HG02938 (cell line): ENCODE measurements around the gene CIITA.
A peak's percentile ranks its signal among the peaks of the same experiment; 100 is the strongest.
"Not testable (repeated sequence)": the region's sequence is repeated elsewhere in the genome, so short reads cannot be mapped to it uniquely, and the experiment has no call there.

ENCODE experiments used
- ATAC-seq: cut with Tn5 transposase; IDR thresholded peaks from one replicate; pipeline ENCODE4 v1.9.1; 2021; ENCODE audit warnings: mild to moderate bottlenecking, moderate library complexity; ENCODE audit not compliant: unreplicated experiment

CIITA gene

DNA sequence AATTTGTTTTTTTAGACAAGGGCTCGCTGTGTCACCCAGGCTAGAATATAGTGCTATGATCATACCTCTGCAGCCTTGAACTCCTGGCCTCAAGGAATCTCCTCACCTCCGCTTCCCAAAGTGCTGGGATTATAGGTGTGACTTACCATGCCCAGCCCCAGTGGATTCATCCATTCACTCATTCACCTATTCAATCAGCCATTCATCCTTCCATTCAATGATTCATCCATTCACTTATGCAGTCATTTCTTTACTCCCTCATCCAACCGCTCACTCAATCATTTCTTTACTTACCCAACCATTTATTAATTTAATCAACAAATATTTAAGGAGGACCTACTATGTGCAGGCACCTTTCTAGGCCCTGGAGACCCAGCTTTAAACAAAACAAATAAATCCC is 39.5 kb downstream of the CIITA start:
- ATAC-seq: no peak

DNA sequence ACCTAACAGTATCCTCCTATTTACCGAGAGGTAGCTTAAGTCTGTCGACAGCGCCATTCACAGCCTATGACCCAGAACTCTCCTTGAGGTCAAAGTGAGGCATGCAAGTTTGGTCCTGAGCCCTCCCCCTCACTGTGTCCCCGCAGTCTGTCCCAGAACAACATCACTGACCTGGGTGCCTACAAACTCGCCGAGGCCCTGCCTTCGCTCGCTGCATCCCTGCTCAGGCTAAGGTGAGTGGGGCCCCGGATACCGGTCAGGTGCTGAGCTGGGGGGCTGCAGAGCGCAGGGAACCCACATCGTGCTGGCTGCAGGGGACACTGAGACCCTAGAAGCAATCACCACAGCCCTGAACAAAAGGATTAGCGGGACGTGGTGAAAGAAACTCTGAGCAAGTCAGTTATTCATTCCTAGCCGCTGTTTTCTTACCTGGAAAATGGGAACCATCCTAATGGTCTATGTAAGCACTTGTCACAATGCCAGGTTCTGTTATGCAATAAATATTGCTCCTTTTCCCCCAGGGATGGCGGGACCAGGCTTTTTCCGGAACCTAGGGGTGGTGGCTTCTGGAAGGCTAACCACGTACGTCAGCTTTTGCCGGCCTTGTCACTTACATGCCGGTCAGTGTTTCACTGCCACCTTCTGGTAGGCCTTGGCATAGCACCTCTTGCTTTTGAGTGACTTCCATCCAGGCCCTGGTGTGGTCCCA is 41.4 kb downstream of the CIITA start:
- peak; percentile 58 for ATAC-seq

DNA sequence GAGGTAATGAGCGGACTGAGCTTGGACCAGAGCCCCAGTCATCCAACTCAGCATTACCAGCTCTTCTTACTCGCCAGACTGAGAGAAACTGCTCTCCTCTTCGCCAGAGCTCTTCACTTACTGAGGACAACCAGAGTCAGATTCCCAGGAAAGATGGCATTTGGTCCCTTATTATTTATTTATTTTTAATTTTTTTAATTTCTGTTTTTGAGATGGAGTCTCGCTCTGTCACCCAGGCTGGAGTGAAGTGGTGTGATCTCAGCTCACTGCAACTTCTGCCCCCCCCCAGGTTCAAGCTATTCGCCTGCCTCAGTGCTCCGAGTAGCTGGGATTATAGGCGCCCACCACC is 42.0 kb downstream of the CIITA start:
- ATAC-seq: no peak

DNA sequence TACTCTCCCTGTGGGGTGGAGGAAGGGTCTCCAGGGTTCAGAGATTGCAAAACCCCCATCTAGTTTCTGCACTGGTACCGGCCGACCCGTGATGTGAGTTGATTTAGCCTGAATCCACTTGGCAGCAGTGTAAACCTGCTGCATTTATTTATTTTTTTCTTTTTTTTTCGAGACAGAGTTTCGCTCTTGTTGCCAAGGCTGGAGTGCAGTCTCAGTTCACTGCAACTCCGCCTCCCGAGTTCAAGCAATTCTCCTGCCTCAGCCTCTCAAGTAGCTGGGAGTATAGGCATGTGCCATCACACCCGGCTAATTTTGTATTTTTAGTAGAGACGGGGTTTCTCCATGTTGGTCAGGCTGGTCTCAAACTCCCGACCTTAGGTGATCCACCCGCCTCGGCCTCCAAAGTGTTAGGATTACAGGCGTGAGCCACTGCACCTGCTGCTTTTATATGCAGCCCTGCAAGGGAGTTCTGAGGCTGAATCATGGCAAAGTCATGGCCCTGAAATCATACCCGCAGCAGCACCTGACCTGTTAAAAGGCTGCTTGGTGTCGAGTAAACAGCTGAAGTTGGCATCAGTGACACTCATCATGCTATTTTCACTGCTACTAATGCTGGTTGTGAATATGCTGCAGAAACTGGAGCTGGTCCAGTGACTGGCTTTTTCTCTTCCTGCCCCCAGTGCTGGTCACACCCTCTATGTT is 43.9 kb downstream of the CIITA start:
- no peak for ATAC-seq

DNA sequence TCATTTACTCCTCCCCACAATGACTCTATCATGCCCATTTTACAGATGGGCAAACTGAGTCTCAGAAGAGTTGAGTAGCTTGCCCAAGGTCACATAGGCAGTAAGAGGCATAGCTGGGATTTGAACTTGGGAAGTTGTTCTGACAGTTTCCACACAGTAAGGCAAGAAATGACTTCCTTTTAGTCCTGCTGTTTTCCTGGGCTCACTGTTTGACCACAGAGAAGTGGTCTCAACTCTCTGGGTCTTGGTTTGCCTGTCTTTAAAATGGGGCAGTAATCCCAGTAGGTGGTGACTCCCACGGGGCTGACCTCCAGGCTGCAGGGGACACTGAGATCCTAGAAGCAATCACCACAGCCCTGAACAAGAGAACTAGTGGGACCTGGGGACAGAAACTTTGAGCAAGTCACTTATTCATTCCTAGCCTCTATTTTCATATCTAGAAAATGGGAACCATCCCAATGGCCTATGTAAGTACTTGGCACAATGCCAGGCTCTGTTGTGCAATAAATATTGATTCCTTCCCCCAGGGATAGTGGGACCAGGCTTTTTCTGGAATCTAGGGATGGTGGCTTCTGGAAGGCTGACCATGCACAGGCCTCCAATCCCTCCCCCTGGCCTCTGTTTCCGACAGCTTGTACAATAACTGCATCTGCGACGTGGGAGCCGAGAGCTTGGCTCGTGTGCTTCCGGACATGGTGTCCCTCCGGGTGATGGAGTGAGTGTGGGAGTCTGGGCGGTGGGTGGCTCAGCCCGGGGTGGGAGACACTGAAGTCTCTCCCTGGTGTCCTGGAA is 44.7 kb downstream of the CIITA start:
- ATAC-seq: no peak

DNA sequence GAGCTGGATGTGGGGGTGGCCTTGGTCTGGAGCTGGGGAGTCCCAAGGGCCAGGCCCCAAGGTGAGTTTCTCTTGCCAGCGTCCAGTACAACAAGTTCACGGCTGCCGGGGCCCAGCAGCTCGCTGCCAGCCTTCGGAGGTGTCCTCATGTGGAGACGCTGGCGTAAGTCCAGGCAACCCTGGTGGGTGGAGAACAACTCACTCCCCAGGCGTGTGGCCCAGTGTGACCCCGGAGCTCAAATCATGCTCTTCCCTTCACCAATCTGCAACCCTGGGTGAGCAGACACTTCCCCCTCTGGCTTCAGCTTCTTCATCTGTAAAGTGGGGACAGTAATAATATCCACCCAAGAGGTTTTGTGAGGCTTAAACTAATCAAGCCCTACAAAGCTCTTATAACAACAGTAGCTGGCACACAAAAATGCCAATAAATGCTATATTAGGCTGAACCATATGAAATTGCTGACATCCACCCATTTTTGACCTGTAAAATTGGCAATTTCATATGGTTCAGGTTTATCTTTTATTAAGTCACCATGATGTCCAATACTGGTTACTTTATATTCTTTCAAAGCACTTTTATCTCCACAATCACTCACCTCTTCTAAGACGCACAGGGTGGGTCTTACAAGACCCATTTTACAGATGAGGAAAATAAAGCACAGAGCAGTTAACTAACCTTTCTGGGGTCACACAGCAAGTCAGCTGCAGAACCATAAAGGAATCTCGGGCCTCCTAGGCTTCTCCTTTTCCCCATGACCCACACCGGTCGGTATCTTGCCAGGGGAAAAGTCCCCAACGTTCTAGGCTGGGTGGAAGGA is 45.5 kb downstream of the CIITA start:
- no peak for ATAC-seq

DNA sequence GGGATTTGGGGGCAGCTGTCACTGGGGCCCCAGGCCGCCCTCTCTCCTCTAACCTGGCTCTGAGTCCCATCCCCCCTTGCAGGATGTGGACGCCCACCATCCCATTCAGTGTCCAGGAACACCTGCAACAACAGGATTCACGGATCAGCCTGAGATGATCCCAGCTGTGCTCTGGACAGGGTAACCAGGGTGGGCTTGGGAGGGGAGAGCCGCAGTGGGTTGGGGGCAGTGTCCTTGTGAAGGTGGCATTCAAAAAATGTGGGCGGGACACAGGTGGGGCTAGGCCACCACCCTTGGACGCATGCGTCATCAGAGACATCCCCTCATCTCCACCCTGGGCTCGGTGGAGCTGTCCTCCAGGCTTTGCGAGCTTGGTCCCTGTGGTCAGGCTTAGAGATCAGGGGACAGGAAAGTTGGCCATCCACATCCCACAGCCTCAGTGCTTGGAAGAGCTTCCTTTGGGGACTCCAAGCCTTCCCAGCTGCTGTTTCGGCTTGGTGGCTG is 46.2 kb downstream of the CIITA start:
- no peak for ATAC-seq

DNA sequence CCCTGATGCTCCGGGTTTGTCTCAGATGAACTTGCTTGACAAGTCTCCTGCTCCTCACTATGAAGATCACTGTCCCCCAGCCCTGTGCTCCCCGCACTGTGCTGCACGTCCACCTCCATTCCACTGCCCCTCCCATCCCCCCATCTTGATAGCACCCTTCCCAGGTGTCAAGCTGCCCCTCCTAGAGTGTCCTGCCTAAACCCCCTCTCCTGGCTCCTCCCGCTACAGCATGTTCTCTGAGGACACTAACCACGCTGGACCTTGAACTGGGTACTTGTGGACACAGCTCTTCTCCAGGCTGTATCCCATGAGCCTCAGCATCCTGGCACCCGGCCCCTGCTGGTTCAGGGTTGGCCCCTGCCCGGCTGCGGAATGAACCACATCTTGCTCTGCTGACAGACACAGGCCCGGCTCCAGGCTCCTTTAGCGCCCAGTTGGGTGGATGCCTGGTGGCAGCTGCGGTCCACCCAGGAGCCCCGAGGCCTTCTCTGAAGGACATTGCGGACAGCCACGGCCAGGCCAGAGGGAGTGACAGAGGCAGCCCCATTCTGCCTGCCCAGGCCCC is 46.7 kb downstream of the CIITA start:
- no peak for ATAC-seq

DNA sequence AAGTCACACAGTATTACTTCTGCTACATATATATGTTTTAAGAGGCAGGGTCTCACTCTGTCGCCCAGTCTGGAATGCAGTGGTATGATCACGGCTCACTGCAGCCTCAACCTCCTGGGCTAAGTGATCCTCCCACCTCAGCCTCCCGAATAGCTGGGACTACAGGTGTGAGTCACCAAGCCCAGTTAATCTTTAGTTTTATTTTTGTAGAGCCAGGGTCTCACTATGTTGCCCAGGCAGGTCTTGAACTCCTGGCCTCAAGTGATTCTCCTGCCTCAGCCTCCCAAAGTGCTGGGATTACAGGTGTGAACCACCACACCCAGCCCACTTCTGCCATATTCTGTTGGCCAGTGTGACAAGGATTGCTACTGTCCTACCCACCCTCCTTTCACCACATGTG is 48.3 kb downstream of the CIITA start:
- not testable (repeated sequence) for ATAC-seq

DNA sequence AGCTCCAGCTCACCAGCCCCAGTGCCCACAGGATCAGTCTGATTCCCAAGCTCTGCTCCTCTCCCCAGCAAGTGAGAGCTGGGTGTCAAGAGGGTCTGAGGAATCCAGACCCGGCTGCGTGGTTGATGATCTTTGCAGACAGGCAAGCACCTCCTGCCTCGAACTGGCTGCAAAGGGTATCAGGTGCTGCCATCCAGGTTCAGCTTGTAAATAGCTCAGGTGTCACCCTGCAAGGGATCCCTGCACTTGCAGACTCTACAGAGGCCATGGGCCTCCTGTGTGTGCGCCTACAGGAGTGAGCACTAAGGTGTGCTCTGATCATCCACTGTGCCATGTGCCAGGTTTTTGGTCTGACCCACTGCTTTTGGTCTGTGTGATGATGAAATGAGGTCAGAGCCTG is 49.1 kb downstream of the CIITA start:
- no peak for ATAC-seq

DNA sequence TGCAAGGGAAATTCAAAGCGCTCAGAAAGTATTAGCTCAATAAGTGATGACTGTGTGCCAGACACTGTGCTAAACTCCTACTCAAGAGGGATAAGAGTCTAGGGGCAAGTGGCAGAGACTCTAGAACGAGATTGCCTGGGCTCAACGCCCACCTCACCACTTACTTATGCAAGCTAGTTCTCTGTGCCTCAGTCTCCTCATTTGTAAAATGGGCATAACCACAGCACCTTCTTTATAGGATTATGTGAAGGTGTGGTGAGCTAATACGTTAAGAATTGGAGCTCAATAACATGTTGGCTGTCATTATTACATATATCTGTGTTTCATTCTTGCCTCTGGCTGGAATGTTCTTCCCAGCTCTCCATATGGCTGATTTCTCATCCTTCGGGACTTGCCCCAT is 49.9 kb downstream of the CIITA start:
- ATAC-seq: no peak

DNA sequence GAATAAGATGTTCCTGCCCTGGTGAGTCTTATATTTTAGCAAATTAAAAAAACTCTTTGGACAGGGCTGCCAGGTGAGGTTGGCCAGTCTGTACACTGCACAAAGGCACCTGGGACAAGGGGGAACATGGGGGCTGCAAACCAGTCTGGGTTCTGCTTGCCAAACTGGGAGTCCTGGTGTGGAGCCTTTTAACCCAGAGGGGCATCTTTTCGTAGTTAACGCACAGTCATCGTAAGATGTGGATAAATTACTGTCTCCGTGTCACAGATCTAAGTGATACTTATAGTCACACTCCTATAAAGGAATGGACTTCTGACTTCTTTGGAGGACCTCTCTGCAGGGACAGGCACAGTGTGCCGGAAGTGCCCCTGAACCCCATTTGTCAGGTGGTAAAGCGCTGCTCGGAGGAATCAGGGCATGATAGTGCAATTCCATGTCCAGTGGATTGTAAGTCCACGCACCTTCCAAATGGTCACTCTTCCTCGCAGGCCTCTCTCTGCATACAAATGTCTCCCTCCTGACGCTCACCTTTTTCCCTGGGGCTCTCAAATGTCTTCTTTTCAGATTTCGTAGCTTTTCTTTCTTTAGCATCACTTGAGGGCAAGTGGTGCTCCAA is 50.6 kb downstream of the CIITA start:
- ATAC-seq: no peak

DNA sequence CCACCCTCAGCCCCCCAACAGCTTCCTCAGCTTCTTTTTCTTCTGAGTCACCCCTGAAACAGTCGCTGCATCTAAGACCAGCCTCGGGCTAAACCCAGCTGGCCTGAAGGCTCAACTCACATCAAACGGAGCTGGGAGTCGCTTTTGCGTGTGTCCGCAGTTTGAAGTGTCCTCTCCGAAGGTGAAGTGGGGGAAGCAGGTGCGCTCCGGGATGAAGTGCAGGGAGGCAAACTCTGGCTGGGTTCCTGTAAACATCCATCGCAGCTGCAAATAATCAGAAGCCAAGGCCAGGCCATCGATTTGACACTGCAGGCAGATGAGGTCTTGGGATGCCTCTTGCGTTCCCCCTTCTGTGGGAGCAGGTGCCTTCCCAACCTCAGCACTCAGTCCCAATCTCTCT is 52.1 kb downstream of the CIITA start:
- ATAC-seq: not testable (repeated sequence)

DNA sequence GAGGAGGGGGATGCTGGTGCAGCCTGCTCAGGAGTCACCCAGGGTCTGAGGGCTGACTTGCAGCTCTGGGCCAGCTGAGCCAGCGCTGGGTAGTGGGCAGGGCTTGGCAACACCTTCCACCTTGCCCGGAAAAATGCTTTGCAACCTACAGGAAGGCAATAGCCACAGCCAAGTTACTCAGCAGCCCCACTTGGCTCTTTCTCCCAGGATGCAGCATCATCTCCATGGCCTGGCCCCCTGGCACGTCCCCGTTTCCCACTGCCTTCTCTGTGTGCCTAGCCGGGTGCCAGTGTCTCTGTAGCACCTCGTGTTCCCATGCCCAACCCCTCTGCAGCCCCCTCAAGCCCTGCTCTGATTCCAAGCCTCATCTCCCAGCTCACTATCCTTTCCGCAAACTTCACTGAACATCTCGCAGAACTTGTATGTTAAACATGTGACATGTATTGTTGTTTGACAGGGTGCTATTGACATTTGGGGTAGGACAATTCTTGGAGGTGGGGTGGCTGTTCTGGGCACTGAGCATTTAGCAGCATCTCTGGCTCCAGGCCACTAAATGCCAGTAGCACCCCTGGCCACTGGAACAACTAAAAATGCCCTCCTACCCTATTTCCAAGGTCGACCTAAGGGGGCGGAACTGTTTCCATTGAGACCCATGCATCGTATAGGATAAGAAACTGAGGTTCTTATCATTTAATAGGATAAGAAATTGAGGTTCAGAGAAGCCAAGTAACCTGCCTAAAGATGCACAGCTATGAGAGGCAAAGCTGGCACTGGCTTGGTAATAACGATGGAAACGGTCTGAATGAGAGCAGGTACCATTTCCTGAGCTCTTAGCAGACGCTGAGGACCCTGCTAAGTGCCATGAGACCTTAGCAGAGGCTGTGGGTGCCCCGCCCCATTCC is 53.1 kb downstream of the CIITA start:
- no peak for ATAC-seq

DNA sequence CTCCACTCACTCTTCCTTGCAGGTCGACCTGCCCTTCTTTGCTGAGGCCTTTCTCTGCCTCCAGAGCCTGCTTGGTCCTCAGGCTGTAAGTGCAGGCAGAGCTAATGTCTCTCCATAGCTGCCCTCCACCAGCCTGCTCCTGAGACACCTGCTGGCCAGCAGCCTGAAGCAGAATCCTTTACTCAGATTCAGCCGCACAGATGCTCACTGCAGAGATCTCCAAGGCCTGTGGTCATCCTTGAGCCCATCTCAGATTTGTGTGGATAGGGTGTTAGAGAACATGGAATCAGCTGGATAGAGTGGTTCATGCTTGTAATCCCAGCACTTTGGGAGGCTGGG is 53.7 kb downstream of the CIITA start:
- ATAC-seq: no peak

DNA sequence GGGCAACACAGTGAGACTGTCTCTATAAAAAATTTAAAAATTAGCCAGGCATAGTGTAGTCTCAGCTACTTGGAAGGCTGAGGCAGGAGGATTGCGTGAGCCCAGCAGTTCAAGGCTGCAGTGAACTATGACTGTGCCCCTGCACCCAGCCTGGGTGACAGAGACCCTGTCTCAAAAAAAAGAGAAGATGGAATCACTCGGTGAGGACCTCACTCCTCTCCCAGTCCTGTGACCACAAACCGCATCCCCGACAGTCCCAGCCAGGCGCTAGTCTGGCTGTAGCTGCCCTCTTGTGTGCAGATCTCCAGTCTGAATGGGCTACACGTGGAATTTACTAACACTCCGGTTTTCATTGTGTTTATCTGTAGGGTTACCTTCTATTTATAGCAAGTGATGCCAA is 54.1 kb downstream of the CIITA start:
- no peak for ATAC-seq

DNA sequence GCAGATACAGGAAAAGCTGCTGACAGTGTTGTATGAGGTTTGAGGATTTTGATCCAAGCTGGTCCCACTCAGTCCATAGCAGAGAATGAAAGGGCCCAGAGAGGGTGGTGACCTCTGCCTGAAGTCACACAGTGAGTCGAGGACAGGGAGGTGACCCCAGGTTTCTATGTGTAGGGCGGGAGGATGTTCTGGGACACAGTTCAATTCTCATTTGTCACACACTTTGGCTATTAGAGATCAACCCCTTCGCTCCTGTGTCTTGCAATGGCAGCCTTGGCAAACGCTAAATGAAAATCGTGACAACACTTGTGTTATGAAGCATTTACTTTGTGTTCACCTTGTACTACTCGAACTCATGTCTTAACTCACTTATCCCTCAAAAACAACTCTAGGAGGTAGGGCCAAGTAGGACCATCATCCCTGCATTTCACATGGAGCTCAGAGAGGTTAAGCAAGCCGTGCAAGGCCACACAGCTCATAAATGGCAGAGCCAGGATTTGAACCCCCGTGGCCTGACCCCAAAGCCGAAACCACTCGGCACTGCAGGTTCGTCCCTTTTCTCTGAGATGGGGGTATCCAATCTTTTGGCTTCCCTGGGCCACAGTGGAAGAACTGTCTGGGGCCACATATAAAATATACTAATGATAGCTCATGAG is 55.1 kb downstream of the CIITA start:
- no peak for ATAC-seq

DNA sequence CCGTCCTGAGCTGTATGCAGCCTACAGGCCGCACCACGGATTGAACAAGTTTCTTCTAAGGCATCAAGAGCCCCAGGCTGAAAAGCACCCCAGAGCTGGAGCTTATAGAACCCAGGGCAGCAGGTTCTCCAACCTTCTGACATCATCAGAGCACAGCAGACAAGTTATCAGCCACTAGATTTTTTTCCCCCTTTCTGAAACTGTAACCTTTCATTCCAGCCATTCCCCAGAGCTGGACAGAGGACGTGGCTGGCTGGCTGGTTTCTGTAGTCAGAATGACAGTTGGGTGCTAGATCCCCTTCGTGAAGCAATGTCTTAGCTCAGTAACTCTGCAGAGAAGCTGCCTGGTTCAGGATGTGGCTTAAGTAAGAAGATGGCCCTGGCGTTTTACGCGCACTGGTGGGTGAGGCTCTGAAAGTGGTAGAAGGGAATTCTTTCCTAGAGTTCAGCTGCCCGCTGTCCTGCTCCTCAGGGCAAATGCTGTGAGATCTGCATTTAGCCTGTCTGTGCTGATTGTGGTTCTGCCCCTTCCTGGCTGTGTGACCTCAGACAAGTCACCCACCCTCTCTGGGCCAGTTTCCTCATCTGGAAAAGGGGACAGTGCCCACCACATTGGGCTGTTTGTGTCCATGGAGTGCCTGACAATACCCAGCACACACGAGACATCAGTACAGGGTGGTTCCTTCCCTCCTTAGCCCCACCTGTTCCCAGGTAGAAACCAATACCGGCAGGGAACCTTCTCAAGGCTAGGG is 56.1 kb downstream of the CIITA start:
- ATAC-seq: no peak
